GM12878 (cell line): ENCODE data around the gene RAPGEF1. TPM values are rescaled to one million over a fixed set of nuclear protein-coding genes. Genes with fewer than 3 reads are reported as not detected.
A peak's percentile ranks its signal among the peaks of the same experiment; 100 is the strongest.

Source experiments
- ATF3 ChIP-seq: IDR thresholded peaks from 2 replicates; pipeline ENCODE4 v1.6.1; 2011; ENCODE audit warnings: low read depth, mild to moderate bottlenecking, low read length, moderate library complexity, borderline replicate concordance; ENCODE audit errors: extremely low read depth
- CHD4 ChIP-seq: fragments of 200-600 bp; sonication (generic); IDR thresholded peaks from 2 replicates; pipeline ENCODE4 v1.6.1; 2016; ENCODE audit warnings: mild to moderate bottlenecking
- E2F8 ChIP-seq: fragments of 450-650 bp; IDR thresholded peaks from 2 replicates; pipeline ENCODE4 v1.6.1; 2018; ENCODE audit warnings: mild to moderate bottlenecking, low read depth, moderate library complexity; ENCODE audit not compliant: partially characterized antibody
- EP300 ChIP-seq, 2 experiments: fragments of 150-350 bp in 1 of 2; IDR thresholded peaks; 2 replicates each; pipeline ENCODE4 v1.6.1; 2011 to 2012; ENCODE audit warnings: low read depth in 2 of 2, low read length in 2 of 2, borderline replicate concordance in 1 of 2, improper control_type of control experiment in 1 of 2, inconsistent platforms in 1 of 2; ENCODE audit not compliant: control insufficient read depth in 1 of 2
- ETV6 ChIP-seq, 2 experiments: fragments of 450-650 bp in 1 of 2; IDR thresholded peaks in 1 of 2; conservative IDR thresholded peaks in 1 of 2; 2 replicates each; pipeline ENCODE4 v1.6.1; 2014; ENCODE audit warnings: antibody characterized with exemption in 1 of 2, borderline replicate concordance in 1 of 2, low read depth in 1 of 2, mild to moderate bottlenecking in 1 of 2, moderate library complexity in 1 of 2
- HDGF ChIP-seq: fragments of 450-650 bp; IDR thresholded peaks from 2 replicates; pipeline ENCODE4 v1.6.1; 2016; ENCODE audit warnings: antibody characterized with exemption
- MEF2B ChIP-seq: fragments of 450-650 bp; IDR thresholded peaks from 2 replicates; pipeline ENCODE4 v1.6.1; 2018; ENCODE audit warnings: mild to moderate bottlenecking, moderate library complexity; ENCODE audit not compliant: partially characterized antibody, poor library complexity, severe bottlenecking
- NFXL1 ChIP-seq: fragments of 450-650 bp; IDR thresholded peaks from 2 replicates; pipeline ENCODE4 v1.6.1; 2017; ENCODE audit warnings: antibody characterized with exemption, mild to moderate bottlenecking, borderline replicate concordance
- RB1 ChIP-seq: fragments of 450-650 bp; formaldehyde crosslinking; IDR thresholded peaks from 2 replicates; pipeline ENCODE4 v1.6.1; 2017; ENCODE audit warnings: mild to moderate bottlenecking, borderline replicate concordance
- SIX5 ChIP-seq: IDR thresholded peaks from 2 replicates; pipeline ENCODE4 v1.6.1; 2011; ENCODE audit warnings: mild to moderate bottlenecking, low read depth, low read length, moderate library complexity; ENCODE audit not compliant: severe bottlenecking
- SMAD1 ChIP-seq: fragments of 450-650 bp; IDR thresholded peaks from 2 replicates; pipeline ENCODE4 v1.6.1; 2018; ENCODE audit warnings: mild to moderate bottlenecking, low read depth; ENCODE audit not compliant: partially characterized antibody
- SREBF1 ChIP-seq: IDR thresholded peaks from 2 replicates; pipeline ENCODE4 v1.6.1; 2012; ENCODE audit warnings: mild to moderate bottlenecking, low read length
- TAF1 ChIP-seq: IDR thresholded peaks from 2 replicates; pipeline ENCODE4 v1.6.1; 2011; ENCODE audit warnings: mild to moderate bottlenecking, low read depth, low read length, borderline replicate concordance
- TCF7 ChIP-seq: IDR thresholded peaks from 2 replicates; pipeline ENCODE4 v1.6.1; 2014; ENCODE audit warnings: antibody characterized with exemption, borderline replicate concordance
- polyA plus RNA-seq, 11 experiments: library from polyadenylated mRNA; depleted of rRNA in 4 of 11; unstranded in 6 of 11; stranded (reverse) in 5 of 11; fragments of >200 nt; fragmentation: Nextera tagmentation in 4 of 11; fragmentation: Illumina TruSeq in 1 of 11; extraction: Ambion mirVana in 4 of 11; extraction: Trizol in 1 of 11; gene quantifications; 1 replicate in 1 of 11; 2 replicates in 10 of 11; pipeline versions ENCODE4 v1.2.1 to v1.2.3, GENCODE V29; 2011 to 2016; ENCODE audit warnings: inconsistent platforms in 2 of 11, missing spikeins in 2 of 11, low read depth in 1 of 11
- total RNA-seq, 4 experiments: library from RNA; depleted of rRNA in 3 of 4; stranded (reverse); fragments of >200 nt in 3 of 4; fragmentation: Illumina TruSeq in 1 of 4; extraction: Trizol in 1 of 4; gene quantifications; 2 replicates each; pipeline versions ENCODE4 v1.2.1 to v1.2.3, GENCODE V29; 2013 to 2021
- TF ChIP-seq, protein P1 (sequence below): fragments of 450-650 bp; IDR thresholded peaks from 2 replicates; pipeline ENCODE4 v1.6.1; 2017; ENCODE audit warnings: mild to moderate bottlenecking
- TF ChIP-seq, protein P2 (sequence below): fragments of 450-650 bp; IDR thresholded peaks from 2 replicates; pipeline ENCODE4 v1.6.1; 2017; ENCODE audit warnings: mild to moderate bottlenecking, moderate library complexity
- TF ChIP-seq, protein P3 (sequence below): fragments of 450-650 bp; IDR thresholded peaks from 2 replicates; pipeline ENCODE4 v1.6.1; 2017; ENCODE audit warnings: low read depth, mild to moderate bottlenecking, moderate library complexity

RAPGEF1 gene
- total and polyA plus RNA-seq, 10 of the 15 experiments (the other 5 are each of a cell fraction or from before 2014, with no cell fraction given), result 0.42 to 113 (median 45.9) TPM

GRCh38 chr9:131678499-131679111 is 61.3 kb downstream of the RAPGEF1 start (continued):
- TF ChIP-seq E2F8 (no peak), RB1 (0 out of 2 replicates have a peak, but pooled peaks have one; percentile 29), ATF3 (no peak), HDGF (peak; percentile 88), TAF1 (peak; percentile 74; the same call in 1 of the 2 replicates), SREBF1 (no peak), CHD4 (no peak), MEF2B (peak; percentile 92), NFXL1 (no peak), TCF7 (no peak), EP300 (IDR thresholded peaks at IDR 0.05; ENCODE audit: borderline replicate concordance in 1 of 2, control insufficient read depth in 1 of 2, low read depth in 2 of 2, low read length in 2 of 2) (peak; percentile 60 to 70; a peak in 3 of 4 replicates), SMAD1 (peak; percentile 46), SIX5 (peak; percentile 19), ETV6 (conservative IDR thresholded peaks at IDR 0.05 in 1 of 2, IDR thresholded peaks at IDR 0.05 in 1 of 2; ENCODE audit: borderline replicate concordance in 1 of 2, low read depth in 1 of 2) (peak in 1 of 2 experiments; percentile 61; a peak in 1 of 4 replicates)
- TF ChIP-seq, protein P1, sequence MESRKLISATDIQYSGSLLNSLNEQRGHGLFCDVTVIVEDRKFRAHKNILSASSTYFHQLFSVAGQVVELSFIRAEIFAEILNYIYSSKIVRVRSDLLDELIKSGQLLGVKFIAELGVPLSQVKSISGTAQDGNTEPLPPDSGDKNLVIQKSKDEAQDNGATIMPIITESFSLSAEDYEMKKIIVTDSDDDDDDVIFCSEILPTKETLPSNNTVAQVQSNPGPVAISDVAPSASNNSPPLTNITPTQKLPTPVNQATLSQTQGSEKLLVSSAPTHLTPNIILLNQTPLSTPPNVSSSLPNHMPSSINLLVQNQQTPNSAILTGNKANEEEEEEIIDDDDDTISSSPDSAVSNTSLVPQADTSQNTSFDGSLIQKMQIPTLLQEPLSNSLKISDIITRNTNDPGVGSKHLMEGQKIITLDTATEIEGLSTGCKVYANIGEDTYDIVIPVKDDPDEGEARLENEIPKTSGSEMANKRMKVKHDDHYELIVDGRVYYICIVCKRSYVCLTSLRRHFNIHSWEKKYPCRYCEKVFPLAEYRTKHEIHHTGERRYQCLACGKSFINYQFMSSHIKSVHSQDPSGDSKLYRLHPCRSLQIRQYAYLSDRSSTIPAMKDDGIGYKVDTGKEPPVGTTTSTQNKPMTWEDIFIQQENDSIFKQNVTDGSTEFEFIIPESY, result no peak
- TF ChIP-seq, protein P2, sequence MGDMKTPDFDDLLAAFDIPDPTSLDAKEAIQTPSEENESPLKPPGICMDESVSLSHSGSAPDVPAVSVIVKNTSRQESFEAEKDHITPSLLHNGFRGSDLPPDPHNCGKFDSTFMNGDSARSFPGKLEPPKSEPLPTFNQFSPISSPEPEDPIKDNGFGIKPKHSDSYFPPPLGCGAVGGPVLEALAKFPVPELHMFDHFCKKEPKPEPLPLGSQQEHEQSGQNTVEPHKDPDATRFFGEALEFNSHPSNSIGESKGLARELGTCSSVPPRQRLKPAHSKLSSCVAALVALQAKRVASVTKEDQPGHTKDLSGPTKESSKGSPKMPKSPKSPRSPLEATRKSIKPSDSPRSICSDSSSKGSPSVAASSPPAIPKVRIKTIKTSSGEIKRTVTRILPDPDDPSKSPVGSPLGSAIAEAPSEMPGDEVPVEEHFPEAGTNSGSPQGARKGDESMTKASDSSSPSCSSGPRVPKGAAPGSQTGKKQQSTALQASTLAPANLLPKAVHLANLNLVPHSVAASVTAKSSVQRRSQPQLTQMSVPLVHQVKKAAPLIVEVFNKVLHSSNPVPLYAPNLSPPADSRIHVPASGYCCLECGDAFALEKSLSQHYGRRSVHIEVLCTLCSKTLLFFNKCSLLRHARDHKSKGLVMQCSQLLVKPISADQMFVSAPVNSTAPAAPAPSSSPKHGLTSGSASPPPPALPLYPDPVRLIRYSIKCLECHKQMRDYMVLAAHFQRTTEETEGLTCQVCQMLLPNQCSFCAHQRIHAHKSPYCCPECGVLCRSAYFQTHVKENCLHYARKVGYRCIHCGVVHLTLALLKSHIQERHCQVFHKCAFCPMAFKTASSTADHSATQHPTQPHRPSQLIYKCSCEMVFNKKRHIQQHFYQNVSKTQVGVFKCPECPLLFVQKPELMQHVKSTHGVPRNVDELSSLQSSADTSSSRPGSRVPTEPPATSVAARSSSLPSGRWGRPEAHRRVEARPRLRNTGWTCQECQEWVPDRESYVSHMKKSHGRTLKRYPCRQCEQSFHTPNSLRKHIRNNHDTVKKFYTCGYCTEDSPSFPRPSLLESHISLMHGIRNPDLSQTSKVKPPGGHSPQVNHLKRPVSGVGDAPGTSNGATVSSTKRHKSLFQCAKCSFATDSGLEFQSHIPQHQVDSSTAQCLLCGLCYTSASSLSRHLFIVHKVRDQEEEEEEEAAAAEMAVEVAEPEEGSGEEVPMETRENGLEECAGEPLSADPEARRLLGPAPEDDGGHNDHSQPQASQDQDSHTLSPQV, result no peak
- TF ChIP-seq, protein P3, sequence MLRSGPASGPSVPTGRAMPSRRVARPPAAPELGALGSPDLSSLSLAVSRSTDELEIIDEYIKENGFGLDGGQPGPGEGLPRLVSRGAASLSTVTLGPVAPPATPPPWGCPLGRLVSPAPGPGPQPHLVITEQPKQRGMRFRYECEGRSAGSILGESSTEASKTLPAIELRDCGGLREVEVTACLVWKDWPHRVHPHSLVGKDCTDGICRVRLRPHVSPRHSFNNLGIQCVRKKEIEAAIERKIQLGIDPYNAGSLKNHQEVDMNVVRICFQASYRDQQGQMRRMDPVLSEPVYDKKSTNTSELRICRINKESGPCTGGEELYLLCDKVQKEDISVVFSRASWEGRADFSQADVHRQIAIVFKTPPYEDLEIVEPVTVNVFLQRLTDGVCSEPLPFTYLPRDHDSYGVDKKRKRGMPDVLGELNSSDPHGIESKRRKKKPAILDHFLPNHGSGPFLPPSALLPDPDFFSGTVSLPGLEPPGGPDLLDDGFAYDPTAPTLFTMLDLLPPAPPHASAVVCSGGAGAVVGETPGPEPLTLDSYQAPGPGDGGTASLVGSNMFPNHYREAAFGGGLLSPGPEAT, result peak; percentile 52; the same call in 1 of the 2 replicates
